ENCODE results near the gene CPNE2.

CPNE2 gene

DNA sequence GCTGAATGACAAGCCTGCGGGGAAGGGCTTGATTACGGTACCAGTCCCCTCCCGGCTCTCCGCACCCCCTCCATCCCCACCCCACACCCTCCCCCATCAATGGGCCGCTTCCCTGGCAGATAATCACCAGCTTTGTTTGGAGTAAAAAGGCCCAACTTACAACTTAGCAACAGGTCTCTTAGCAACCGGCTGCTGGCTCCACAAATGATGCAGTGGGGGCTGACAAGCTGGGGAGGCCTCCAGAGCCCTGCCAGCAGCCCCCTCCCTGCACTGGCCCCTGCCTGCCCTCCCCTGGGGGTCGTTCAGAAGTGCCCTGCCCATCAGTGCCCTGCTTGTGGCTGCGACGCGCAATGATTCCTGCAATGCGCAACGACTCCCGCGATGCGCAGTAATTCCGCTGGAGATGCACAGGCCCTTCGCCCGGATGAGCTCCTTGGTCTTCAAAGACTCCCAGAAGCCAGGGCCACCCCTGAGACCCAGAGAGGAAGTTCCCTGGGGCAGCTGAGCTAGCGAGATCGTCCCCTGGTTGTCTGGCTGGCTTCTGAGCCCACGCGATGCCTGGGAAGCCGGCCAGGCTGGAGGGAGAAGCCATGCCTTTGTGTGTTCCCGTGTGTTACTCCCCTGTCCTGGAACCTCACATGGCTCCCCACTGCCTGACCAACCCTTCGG, 23.3 kb downstream of the CPNE2 start:
- H2BK12ac ChIP-seq (ENCODE audit: low read length in 2 of 2), result no peak overlapping the region
- H2BK5ac ChIP-seq (ENCODE audit: low read depth, low read length, poor library complexity, severe bottlenecking), result no peak overlapping the region
- H3K27ac ChIP-seq (ENCODE audit: low read length, poor library complexity, severe bottlenecking), result no peak overlapping the region
- no peak overlapping the region for H3K4ac ChIP-seq (ENCODE audit: low read depth in 1 of 2, low read length in 2 of 2)
- no peak overlapping the region for H2AK5ac ChIP-seq (ENCODE audit: low read length, severe bottlenecking)
- H3K23ac ChIP-seq (ENCODE audit: low read length in 2 of 2), result no peak overlapping the region
- H3K4me2 ChIP-seq (ENCODE audit: low read length, poor library complexity, severe bottlenecking), result no peak overlapping the region
- DNase-seq, result no peak
- peak overlapping the region in 1 of 2 experiments; percentile 25 for H3K18ac ChIP-seq (ENCODE audit: low read depth in 1 of 2, low read length in 2 of 2)
- no peaks in the 10 kb centered on the region for H3K27me3 ChIP-seq (ENCODE audit: control insufficient read depth in 1 of 2, insufficient read depth in 1 of 2, low read length in 2 of 2)
- no peak overlapping the region for H3K9ac ChIP-seq (ENCODE audit: low read length)
- peaks cover 3% of the 10 kb centered on the region for H3K79me1 ChIP-seq (replicated peaks; ENCODE audit: low read length, poor library complexity, severe bottlenecking)
- 76% methylated on average over 25 of the region's 25 CpGs for WGBS
- H3K4me1 ChIP-seq (ENCODE audit: control insufficient read depth, insufficient read depth, low read depth, low read length), result peaks cover 23% of the 10 kb centered on the region
- H2AFZ ChIP-seq (ENCODE audit: low read depth, low read length), result no peak overlapping the region
- no peak overlapping the region for H3K14ac ChIP-seq (ENCODE audit: low read length in 2 of 2)
- no peak overlapping the region for H3K4me3 ChIP-seq (ENCODE audit: insufficient read depth in 1 of 2, low read depth in 1 of 2, low read length in 2 of 2)
- no peak overlapping the region for H2BK120ac ChIP-seq (ENCODE audit: low read depth, low read length)
- no peak overlapping the region for H2BK15ac ChIP-seq (ENCODE audit: low read depth, poor library complexity, severe bottlenecking)
- no peak overlapping the region for H4K8ac ChIP-seq (ENCODE audit: low read length)
- no peaks in the 10 kb centered on the region for H3K9me3 ChIP-seq (ENCODE audit: control insufficient read depth, low read length)
- H4K91ac ChIP-seq (ENCODE audit: low read length), result no peak overlapping the region
- peaks cover 3 to 45% of the 10 kb centered on the region in 2 experiments for H3K36me3 ChIP-seq (ENCODE audit: control insufficient read depth in 1 of 2, insufficient read depth in 2 of 2, low read depth in 1 of 2, low read length in 2 of 2)

DNA sequence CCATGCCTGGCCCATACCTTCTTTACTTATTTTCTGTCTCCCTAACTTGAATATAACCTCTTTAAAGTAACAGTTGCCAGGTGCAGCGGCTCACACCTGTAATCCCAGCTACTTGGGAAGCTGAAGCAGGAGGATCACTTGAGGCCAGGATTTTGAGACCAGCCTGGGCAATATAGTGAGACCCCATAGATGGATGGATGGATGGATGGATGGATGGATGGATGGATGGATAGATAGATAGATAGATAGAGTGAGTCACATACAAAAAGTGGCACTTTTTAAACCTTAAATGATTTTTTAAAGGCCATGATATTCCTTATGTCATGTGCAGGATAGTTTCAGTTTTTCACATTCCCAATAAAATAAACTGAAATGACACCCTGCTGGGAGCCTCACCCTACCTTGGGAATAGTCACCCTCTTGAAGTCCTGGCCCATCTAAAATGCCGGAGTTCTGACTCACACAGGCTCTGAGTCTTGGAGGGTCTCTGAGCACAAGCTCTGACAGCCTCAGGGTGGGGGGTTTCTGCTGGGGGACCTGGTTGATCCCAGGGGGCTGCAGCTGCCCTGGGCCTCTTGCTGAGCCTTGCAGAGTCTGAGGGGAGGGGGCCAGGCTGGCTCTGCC, 26.2 kb downstream of the CPNE2 start:
- Histone ChIP-seq H3K23ac (ENCODE audit: low read length in 2 of 2) (no peak overlapping the region), H3K4me1 (ENCODE audit: control insufficient read depth, insufficient read depth, low read depth, low read length) (peaks cover 12% of the 10 kb centered on the region), H3K18ac (ENCODE audit: low read depth in 1 of 2, low read length in 2 of 2) (no peak overlapping the region), H3K79me1 (replicated peaks; ENCODE audit: low read length, poor library complexity, severe bottlenecking) (no peaks in the 10 kb centered on the region), H2BK12ac (ENCODE audit: low read length in 2 of 2) (no peak overlapping the region), H3K14ac (ENCODE audit: low read length in 2 of 2) (no peak overlapping the region), H2BK5ac (ENCODE audit: low read depth, low read length, poor library complexity, severe bottlenecking) (no peak overlapping the region), H3K36me3 (ENCODE audit: control insufficient read depth in 1 of 2, insufficient read depth in 2 of 2, low read depth in 1 of 2, low read length in 2 of 2) (peaks cover 8 to 61% of the 10 kb centered on the region in 2 experiments), H2AFZ (ENCODE audit: low read depth, low read length) (no peak overlapping the region), H3K4ac (ENCODE audit: low read depth in 1 of 2, low read length in 2 of 2) (no peak overlapping the region), H4K91ac (ENCODE audit: low read length) (no peak overlapping the region), H3K9me3 (ENCODE audit: control insufficient read depth, low read length) (no peaks in the 10 kb centered on the region), H2AK5ac (ENCODE audit: low read length, severe bottlenecking) (no peak overlapping the region), H3K4me3 (ENCODE audit: insufficient read depth in 1 of 2, low read depth in 1 of 2, low read length in 2 of 2) (no peak overlapping the region), H3K4me2 (ENCODE audit: low read length, poor library complexity, severe bottlenecking) (no peak overlapping the region), H3K27ac (ENCODE audit: low read length, poor library complexity, severe bottlenecking) (no peak overlapping the region), H2BK120ac (ENCODE audit: low read depth, low read length) (no peak overlapping the region), H3K9ac (ENCODE audit: low read length) (no peak overlapping the region), H4K8ac (ENCODE audit: low read length) (no peak overlapping the region), H3K27me3 (ENCODE audit: control insufficient read depth in 1 of 2, insufficient read depth in 1 of 2, low read length in 2 of 2) (no peaks in the 10 kb centered on the region), H2BK15ac (ENCODE audit: low read depth, poor library complexity, severe bottlenecking) (no peak overlapping the region)
- DNase-seq, result no peak
- 85% methylated on average over 2 of the region's 2 CpGs for WGBS

DNA sequence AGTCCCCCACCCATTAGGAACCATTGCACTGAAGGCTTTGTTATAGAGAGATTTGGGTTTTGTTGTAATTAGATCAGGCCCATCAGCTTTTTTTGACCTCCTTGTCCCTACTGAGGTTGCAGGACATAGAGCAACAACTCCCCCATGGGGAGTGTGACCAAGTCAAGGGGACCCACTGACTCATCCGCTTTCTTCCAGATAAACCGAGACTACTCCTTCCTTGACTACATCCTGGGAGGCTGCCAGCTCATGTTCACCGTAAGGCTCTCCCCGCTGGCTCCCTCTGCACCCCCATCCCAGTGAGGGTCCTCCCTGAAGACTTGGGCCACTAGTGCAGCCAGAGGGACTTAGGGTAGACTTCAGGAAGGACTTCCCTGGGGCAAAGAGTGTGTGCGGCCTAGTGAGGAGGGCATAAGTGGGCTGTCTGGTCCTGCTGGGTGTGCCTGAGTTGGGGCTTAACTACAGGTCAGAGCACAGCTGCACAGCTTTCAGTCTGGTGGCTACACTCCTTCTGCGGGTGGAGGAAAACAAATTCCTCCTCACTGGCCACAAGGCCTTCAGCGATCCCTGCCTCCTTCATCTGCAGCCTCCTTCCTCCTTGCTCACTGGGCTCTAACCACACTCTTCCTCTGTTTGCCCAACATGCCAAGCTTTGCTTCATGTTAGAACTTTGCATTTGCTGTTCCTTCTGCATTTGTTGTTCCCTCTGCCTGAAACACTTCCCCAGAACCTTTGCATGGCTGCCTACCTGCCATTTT, 31.0 kb downstream of the CPNE2 start:
- Histone ChIP-seq H2AK5ac (ENCODE audit: low read length, severe bottlenecking) (no peak overlapping the region), H2AFZ (ENCODE audit: low read depth, low read length) (no peak overlapping the region), H3K4ac (ENCODE audit: low read depth in 1 of 2, low read length in 2 of 2) (peak overlapping the region in 1 of 2 experiments; percentile 19), H3K4me1 (ENCODE audit: control insufficient read depth, insufficient read depth, low read depth, low read length) (peaks cover 10% of the 10 kb centered on the region), H3K23ac (ENCODE audit: low read length in 2 of 2) (no peak overlapping the region), H3K14ac (ENCODE audit: low read length in 2 of 2) (peak overlapping the region in 1 of 2 experiments; percentile 8), H2BK120ac (ENCODE audit: low read depth, low read length) (no peak overlapping the region), H3K27ac (ENCODE audit: low read length, poor library complexity, severe bottlenecking) (no peak overlapping the region), H4K8ac (ENCODE audit: low read length) (no peak overlapping the region), H3K4me3 (ENCODE audit: insufficient read depth in 1 of 2, low read depth in 1 of 2, low read length in 2 of 2) (no peak overlapping the region), H4K91ac (ENCODE audit: low read length) (no peak overlapping the region), H2BK12ac (ENCODE audit: low read length in 2 of 2) (no peak overlapping the region), H3K9ac (ENCODE audit: low read length) (no peak overlapping the region), H3K4me2 (ENCODE audit: low read length, poor library complexity, severe bottlenecking) (no peak overlapping the region), H3K36me3 (ENCODE audit: control insufficient read depth in 1 of 2, insufficient read depth in 2 of 2, low read depth in 1 of 2, low read length in 2 of 2) (peaks cover 5 to 34% of the 10 kb centered on the region in 2 experiments), H3K18ac (ENCODE audit: low read depth in 1 of 2, low read length in 2 of 2) (no peak overlapping the region), H3K27me3 (ENCODE audit: control insufficient read depth in 1 of 2, insufficient read depth in 1 of 2, low read length in 2 of 2) (no peaks in the 10 kb centered on the region), H3K79me1 (replicated peaks; ENCODE audit: low read length, poor library complexity, severe bottlenecking) (no peaks in the 10 kb centered on the region), H2BK5ac (ENCODE audit: low read depth, low read length, poor library complexity, severe bottlenecking) (no peak overlapping the region), H2BK15ac (ENCODE audit: low read depth, poor library complexity, severe bottlenecking) (no peak overlapping the region), H3K9me3 (ENCODE audit: control insufficient read depth, low read length) (no peaks in the 10 kb centered on the region)
- 92% methylated on average over 7 of the region's 7 CpGs for WGBS
- no peak for DNase-seq

DNA sequence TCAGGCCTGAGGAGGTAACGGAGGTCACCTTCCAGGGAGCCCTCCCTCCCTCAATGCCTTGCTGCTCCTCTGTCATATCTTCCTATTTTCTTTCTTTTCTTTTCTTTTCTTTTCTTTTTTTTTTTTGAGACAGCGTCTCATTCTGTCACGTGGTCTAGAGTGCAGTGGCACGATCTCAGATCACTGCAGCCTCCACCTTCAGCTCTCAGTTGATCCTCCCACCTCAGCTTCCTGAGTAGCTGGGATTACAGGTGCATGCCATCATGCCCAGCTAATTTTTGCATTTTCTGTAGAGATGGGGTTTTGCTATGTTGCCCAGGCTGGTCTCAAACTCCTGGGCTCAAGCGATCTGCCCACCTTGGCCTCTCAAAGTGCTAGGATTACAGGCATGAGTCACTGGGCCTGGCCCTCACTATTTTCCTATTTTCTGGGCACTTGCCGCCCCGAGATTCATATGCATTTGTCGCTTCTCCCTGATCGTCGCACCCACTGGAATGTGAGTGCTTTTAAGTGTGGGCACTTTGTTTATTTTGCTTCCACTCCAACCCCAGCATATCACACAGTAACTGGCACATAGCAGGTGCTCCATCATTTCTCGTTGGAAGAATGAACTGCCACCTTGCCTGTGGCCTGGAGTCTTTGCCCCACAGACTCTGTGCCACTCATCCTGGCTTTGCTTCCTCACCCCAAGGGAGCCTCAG, 31.7 kb downstream of the CPNE2 start:
- Histone ChIP-seq H3K18ac (ENCODE audit: low read depth in 1 of 2, low read length in 2 of 2) (no peak overlapping the region), H3K9ac (ENCODE audit: low read length) (no peak overlapping the region), H3K36me3 (ENCODE audit: control insufficient read depth in 1 of 2, insufficient read depth in 2 of 2, low read depth in 1 of 2, low read length in 2 of 2) (peaks cover 5 to 34% of the 10 kb centered on the region in 2 experiments), H3K14ac (ENCODE audit: low read length in 2 of 2) (no peak overlapping the region), H2BK15ac (ENCODE audit: low read depth, poor library complexity, severe bottlenecking) (no peak overlapping the region), H2BK5ac (ENCODE audit: low read depth, low read length, poor library complexity, severe bottlenecking) (no peak overlapping the region), H3K27ac (ENCODE audit: low read length, poor library complexity, severe bottlenecking) (no peak overlapping the region), H3K4me3 (ENCODE audit: insufficient read depth in 1 of 2, low read depth in 1 of 2, low read length in 2 of 2) (no peak overlapping the region), H4K91ac (ENCODE audit: low read length) (no peak overlapping the region), H4K8ac (ENCODE audit: low read length) (no peak overlapping the region), H3K4me2 (ENCODE audit: low read length, poor library complexity, severe bottlenecking) (no peak overlapping the region), H2BK12ac (ENCODE audit: low read length in 2 of 2) (no peak overlapping the region), H3K79me1 (replicated peaks; ENCODE audit: low read length, poor library complexity, severe bottlenecking) (no peaks in the 10 kb centered on the region), H3K27me3 (ENCODE audit: control insufficient read depth in 1 of 2, insufficient read depth in 1 of 2, low read length in 2 of 2) (no peaks in the 10 kb centered on the region), H3K9me3 (ENCODE audit: control insufficient read depth, low read length) (no peaks in the 10 kb centered on the region), H3K23ac (ENCODE audit: low read length in 2 of 2) (no peak overlapping the region), H3K4me1 (ENCODE audit: control insufficient read depth, insufficient read depth, low read depth, low read length) (peaks cover 7% of the 10 kb centered on the region), H2BK120ac (ENCODE audit: low read depth, low read length) (no peak overlapping the region), H3K4ac (ENCODE audit: low read depth in 1 of 2, low read length in 2 of 2) (no peak overlapping the region), H2AK5ac (ENCODE audit: low read length, severe bottlenecking) (no peak overlapping the region), H2AFZ (ENCODE audit: low read depth, low read length) (no peak overlapping the region)
- DNase-seq, result no peak
- whole genome bisulfite sequencing, result 87% methylated on average over 11 of the region's 11 CpGs
